ENCODE results near the gene KRTAP7-1. TPM values are rescaled to one million over a fixed set of nuclear protein-coding genes. Genes with fewer than 3 reads are reported as not detected.

The KRTAP7-1 gene
- not detected in 2 replicates for total RNA-seq

GRCh38 chr21:30829659-30830058 lies at the start of gene KRTAP7-1:
Gene KRTAP7-1, minus strand, starts transcription at chr21:30829759. Its CDS starts 61 bp downstream, at chr21:30829698.

DNA sequence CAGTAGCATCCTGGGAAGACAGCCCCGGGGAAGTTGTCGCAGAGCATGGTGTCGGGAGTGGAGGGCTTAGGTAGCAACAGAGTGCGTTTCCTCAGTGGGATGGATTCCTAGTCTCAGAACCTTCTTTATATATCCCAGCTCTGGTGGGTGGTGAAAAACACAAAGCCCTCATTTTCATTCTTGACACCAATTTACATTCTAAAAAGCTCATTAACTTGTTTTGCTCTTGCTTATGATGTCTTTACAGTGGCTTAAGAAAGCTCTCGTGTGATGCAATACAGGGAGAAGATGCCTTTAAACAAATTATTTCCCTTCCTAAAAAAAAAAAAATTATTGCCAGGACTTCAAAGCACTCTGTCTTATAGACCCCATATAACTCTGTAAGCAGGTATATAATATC lies 16.4 kb downstream of the KRTAP7-1 start, which contains the start of gene KRTAP8-1:
Gene KRTAP8-1, minus strand, starts transcription at position 101 of the 400 bp plus-strand sequence. Its CDS starts 54 bp downstream, at position 47.

Other genes starting within 250 kb of the KRTAP7-1 start
- not detected in 2 replicates for gene KRTAP22-2, start 239.4 kb downstream of the KRTAP7-1 start, total RNA-seq
- gene KRTAP6-3, start 237.3 kb downstream of the KRTAP7-1 start, total RNA-seq, result not detected in 2 replicates
- gene KRTAP6-2, start 230.9 kb downstream of the KRTAP7-1 start, total RNA-seq, result not detected in 2 replicates
- gene KRTAP22-1, start 228.7 kb downstream of the KRTAP7-1 start, total RNA-seq, result not detected in 2 replicates
- not detected in 2 replicates for gene KRTAP6-1, start 215.8 kb downstream of the KRTAP7-1 start, total RNA-seq
- not detected in 2 replicates for gene KRTAP20-1, start 213.3 kb downstream of the KRTAP7-1 start, total RNA-seq
- gene KRTAP20-4, start 209.1 kb downstream of the KRTAP7-1 start, total RNA-seq, result not detected in 2 replicates
- not detected in 2 replicates for gene KRTAP20-2, start 194.6 kb downstream of the KRTAP7-1 start, total RNA-seq
- gene KRTAP20-3, start 186.9 kb downstream of the KRTAP7-1 start, total RNA-seq, result not detected in 2 replicates
- not detected in 2 replicates for gene KRTAP21-3, start 111.0 kb downstream of the KRTAP7-1 start, total RNA-seq
- not detected in 2 replicates for gene KRTAP21-2, start 82.5 kb downstream of the KRTAP7-1 start, total RNA-seq
- not detected in 2 replicates for gene KRTAP21-1, start 74.3 kb downstream of the KRTAP7-1 start, total RNA-seq
- gene KRTAP8-1, start 16.5 kb downstream of the KRTAP7-1 start, total RNA-seq, result not detected in 2 replicates
- gene KRTAP11-1, start 51.8 kb upstream of the KRTAP7-1 start, total RNA-seq, result not detected in 2 replicates
- gene KRTAP19-8, start 208.7 kb upstream of the KRTAP7-1 start, total RNA-seq, result not detected in 2 replicates